HG02678 (cell line): Measurements from ENCODE around the gene SIM2.

Experiments used
- ATAC-seq: cut with Tn5 transposase; IDR thresholded peaks from one replicate; pipeline ENCODE4 v1.9.1; 2021; ENCODE audit warnings: mild to moderate bottlenecking, moderate library complexity; ENCODE audit not compliant: unreplicated experiment

Gene SIM2

DNA sequence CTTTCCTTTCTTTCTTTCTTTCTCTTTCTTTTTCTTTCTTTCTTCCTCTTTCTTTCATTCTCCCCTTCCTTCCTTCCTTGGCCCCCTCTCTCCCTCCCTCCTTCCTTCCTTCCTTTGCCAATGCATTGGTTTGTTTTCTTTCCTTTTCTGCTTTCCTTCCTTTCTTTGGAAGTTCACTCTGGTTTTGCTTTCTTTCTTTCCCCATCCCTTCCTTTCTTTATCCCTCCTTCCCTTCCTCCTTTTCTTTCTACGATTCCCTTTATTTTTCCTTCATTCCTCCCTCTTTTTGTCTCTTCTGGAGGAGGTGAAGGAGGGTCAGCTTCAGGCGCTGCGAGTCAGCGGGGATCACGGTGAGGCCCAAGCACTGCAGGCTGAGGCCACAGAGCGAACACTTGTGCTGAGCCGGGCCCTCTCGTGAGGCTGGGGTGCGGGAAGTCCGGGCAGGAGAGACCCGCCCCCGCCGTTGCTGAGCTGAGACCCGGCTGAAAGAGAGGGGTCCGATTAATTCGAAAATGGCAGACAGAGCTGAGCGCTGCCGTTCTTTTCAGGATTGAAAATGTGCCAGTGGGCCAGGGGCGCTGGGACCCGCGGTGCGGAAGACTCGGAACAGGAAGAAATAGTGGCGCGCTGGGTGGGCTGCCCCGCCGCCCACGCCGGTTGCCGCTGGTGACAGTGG lies 1.5 kb downstream of the SIM2 start:
- ATAC-seq = no peak

DNA sequence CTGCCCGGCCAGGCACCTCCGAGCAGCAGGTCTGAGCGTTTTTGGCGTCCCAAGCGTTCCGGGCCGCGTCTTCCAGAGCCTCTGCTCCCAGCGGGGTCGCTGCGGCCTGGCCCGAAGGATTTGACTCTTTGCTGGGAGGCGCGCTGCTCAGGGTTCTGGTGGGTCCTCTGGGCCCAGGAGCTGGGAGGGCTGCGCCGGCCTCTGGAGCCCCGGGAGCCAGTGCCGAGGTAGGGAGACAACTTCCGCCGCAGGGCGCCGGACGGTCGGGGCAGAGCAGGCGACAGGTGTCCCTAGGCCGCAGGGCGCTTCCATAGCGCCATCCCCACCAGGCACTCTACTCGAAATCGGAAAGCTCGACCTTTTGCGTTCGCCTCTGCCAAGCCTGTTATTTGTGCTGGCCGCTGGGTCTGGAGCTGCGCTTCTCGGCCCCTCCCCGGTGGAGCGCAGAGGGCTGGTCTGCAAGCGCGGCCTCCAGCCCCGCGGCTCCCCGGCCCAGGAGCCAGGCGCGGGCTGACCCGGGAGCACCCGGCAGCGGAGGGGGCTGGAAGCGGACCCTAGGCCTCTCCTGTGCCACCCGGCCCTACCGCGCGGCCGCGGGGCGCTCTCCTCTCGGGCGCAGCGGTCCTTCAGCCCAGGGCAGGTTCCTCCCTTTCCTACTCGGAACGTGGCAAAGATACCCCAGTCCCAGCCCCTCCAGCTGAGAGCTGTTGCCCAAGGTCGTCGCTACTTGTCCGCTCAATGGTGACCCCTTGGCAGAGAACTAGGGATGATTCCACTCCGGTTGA lies 2.2 kb downstream of the SIM2 start:
- no peak for ATAC-seq

DNA sequence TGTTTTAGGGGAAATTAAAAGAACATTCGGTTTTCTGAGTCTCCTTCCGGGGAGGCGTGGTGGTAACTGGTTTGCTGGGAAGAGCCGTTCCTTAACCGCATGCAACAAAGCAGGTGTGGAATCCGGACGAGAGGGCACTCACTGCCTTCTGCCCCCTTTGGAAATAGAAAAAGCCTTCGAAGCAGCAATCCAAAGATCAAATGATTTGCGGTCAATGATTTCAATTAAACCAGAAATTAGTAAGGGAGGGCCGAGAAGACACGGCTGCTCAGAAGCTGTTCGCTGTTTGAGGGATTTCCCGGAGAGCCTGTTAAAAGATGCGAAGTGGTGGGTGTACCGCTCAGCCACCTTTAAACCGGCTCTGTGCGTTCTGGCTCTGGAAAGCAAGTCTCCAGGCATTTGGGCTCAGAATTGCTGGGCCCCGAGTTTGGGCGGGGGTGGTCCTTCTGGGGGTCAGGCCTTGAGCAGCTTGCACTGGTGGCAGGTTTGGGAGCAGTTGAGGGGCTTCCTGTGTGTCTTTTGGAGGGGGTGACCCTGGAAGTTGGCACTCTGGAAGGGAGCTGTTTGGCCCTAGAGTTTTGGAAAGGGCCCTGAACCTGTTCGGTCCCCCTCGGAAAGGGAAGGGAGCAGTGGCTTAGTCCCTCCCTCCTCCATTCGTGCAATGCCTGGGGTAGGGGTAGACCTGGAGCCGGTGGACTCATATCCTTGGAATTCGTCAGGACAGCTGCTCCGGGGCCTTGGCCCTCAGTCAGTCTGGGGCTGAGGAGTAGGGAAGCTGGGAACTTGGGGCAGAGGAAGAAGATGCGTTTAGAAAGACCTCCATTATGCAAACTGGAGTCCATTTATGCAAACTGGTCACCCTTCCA lies 3.1 kb downstream of the SIM2 start:
- ATAC-seq = no peak

DNA sequence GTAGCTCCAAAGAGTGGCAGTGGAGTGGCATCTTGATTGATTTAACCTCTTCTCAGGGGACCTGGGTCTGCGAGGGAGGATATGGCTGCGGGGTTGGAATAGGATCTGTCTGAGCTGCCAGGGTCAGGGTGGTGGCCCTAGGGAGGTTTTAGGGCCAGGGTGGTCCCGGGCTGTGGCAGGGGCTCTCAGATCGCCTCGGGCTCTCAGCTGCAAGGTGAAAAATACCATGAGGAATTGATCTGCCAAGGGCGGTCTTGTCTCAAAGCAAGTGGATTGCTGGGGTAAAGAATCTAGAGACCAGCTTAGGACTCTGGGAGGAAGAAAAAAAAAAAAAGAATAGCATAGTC lies 3.7 kb downstream of the SIM2 start:
- ATAC-seq = no peak

DNA sequence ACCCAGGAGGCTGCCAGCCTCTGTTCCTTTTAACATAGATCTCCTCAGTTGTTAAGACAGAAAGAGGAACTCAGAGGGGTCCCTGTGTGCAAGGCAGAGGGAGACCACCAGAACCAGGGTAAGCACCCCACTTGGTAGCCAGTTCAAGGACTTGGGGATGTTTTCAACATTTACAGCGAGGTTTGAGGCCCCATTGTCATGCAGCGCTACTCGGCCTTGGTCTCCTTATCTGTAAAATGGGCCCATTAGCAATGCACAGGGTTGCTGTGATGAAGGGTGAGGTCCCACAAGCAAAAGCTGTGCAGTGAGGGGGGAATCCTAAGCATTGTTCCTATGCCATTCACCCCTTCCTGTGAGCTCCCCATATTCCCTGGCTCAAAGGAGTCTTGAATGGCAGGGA lies 4.2 kb downstream of the SIM2 start:
- no peak for ATAC-seq

DNA sequence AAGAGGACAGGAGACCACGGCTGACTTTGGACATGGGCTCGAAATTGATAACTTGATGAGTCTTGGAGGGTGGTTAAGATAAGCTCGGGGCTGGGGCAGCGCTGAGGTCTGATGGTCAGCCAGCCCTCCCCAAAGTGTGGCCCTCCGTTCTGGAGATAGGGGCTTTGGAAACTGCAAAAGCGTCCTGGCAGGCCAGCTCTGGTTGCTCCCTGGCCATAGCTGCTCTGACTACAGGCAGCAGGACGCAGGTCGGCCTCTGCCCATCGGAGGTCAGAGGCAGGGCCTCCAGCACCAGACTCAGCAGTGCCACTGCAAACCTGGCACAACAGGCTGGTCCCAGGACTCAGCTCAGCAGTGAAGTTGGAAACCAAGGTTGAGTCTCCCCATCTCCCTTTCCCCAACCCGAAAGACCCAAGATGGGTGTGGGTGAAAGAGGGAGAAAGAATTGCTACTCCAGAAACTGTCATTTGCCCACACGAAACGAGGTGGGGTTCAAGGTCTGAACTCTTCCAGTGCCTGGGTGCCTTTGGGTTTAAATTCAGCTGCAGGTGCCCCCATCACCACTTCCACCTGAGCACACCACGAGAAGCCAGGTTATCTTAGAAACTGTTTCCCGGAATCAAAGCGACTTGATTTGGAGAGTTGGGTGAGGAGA lies 4.8 kb downstream of the SIM2 start:
- no peak for ATAC-seq

DNA sequence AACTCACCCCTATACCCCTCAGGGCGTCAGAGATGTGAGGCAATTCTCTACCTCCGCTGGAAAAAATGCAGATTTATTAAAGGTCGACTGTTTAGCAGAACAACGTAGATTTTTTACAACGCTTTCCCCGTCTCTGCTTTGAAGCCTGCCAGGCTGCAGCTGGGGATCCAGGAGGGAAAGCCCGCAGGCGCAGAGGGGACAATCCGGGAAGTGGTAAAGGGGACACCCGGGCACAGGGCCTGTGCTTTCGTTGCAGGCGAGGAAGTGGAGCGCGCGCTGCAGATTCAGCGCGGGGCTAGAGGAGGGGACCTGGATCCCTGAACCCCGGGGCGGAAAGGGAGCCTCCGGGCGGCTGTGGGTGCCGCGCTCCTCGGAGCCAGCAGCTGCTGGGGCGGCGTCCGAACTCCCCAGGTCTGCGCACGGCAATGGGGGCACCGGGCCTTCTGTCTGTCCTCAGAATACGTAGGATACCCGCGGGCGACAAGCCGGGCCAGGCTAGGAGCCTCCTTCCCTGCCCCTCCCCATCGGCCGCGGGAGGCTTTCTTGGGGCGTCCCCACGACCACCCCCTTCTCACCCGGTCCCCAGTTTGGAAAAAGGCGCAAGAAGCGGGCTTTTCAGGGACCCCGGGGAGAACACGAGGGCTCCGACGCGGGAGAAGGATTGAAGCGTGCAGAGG lies 5.5 kb downstream of the SIM2 start:
- ATAC-seq = no peak

DNA sequence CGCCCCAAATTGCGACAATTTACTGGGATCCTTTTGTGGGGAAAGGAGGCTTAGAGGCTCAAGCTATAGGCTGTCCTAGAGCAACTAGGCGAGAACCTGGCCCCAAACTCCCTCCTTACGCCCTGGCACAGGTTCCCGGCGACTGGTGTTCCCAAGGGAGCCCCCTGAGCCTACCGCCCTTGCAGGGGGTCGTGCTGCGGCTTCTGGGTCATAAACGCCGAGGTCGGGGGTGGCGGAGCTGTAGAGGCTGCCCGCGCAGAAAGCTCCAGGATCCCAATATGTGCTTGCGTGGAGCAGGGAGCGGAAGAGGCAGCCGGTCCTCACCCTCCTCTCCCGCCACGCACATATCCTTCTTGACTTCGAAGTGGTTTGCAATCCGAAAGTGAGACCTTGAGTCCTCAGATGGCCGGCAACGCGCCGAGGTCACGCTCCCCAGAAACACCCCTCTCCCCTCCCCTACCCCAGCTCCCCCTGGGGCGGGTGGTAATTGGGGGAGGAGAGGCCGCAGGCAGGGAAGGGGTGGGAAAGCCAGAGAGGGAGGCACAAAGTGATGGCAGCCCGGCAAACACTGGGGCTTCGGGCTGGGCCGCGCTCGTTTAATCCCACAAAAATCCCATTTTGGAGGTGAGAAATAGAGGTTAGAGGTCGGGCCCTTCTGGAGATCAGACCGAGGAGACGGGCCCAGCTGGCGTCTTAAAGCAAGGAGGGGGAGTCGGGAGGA lies 6.2 kb downstream of the SIM2 start:
- no peak for ATAC-seq

DNA sequence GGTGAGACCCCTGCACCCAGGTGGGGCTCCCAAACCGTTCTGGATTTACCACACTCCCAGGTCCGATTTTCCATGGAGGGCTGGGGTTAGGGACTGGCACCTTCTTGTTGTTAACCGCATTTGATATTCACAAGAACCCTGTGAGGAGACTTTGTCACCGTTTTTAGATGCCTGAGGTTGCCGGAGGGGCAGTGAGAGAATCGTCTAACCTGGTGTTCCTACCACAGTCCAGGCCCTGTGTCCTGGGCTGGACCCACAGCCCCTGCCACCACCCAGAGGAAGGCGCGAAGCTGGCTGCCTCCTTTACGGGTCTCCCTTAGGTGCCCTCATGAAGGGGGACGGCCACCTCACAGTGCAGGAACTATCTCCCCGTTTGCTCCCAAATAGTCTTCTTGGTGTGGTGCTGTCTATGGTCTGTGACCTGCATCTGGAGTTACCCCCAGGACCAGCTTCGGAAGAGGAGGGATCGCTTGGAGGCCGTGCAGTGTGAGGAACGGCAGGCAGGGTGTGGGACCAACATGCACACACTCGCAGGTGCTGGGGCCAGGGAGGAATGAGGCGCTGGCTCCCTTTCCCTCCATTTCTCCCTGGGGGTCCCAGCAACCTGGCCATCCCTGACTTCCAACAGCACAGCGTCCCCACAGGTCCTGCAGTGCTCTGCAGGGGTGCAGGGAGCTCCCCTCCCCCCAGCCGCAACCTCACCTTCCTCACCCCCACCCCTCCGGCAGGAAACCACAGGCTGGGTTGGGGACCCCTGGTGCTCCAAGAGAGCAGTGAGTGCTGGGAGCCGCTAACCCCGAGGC lies 7.0 kb downstream of the SIM2 start:
- no peak for ATAC-seq

DNA sequence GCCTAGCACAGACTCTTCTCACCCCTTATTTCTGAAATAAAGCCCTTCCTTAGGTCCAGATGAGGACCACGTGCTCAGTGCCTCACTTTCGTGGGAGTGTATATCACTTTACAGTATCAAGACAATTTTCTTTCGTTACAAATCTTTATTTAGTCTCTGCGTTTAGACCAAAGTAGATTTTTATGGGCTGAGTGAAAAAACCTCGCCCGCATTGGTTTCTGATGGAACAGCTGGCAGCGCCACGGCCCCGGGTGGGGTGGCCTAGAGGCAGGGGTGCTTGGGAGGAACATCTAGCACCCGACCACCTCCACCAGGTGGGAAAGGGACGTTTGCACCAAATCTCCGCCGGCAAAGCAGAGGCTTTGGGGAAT lies 7.6 kb downstream of the SIM2 start:
- no peak for ATAC-seq

DNA sequence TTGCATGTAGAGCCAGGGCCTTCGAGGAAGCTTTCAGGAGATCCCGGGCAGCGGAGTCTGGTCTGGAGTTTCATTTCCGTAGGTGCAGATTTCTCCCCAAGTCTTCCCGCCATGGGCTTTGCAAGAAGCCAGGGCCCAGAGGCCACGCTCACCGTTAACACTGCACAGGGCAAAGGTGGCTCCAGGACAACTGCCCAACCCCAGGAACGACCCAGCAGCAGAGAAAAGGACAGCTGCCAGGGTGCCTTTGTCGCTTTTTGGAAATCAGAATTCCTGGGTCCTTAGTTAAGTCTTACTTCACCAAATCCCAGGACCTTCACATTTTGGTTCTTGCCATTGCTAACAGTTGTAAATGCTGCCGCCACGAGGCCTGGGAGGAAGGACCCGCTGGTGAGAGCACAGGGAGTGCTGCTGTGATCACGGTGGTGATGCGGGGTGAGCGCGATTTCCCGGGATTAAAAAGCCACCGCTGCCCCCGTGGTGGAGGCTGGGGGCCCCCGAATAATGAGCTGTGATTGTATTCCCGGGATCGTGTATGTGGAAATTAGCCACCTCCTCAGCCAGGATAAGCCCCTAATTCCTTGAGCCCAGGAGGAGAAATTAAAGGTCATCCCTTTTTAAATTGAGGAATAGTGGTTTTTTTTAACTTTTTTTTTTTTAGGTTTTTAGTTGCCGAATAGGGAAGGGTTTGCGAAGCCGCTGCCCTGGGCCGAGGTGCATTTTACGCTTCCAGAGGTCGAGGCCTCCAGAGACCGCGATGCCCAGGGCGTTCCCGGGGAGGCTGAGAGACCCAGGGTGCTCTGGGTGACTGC lies 8.2 kb downstream of the SIM2 start:
- no peak for ATAC-seq

DNA sequence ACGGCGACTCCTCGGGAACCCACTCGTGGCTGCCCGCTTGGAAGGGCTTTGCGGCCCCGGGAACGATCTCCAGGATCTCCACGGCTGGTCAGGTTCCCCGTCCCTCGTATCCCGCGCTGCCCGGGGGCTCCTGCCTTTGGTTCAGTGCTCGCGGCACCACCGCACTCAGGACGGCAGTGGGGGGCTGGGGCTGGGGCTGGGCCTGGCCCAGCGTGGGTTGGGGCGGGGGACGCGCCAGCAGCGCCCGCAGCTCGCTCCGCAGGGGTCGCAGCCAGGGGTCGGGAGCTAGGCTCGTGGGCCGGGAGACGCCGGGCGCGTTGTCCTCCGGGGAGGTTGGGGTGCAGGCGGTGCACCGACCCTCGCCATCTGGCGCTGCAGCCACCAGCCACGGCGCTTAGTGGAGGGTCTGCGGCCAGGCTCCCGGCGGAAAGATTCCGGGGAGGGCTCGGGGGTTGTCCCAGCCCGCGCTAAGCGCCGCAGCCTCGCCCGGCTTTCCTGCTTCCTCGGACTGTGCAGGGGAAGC lies 8.9 kb downstream of the SIM2 start:
- ATAC-seq = no peak

DNA sequence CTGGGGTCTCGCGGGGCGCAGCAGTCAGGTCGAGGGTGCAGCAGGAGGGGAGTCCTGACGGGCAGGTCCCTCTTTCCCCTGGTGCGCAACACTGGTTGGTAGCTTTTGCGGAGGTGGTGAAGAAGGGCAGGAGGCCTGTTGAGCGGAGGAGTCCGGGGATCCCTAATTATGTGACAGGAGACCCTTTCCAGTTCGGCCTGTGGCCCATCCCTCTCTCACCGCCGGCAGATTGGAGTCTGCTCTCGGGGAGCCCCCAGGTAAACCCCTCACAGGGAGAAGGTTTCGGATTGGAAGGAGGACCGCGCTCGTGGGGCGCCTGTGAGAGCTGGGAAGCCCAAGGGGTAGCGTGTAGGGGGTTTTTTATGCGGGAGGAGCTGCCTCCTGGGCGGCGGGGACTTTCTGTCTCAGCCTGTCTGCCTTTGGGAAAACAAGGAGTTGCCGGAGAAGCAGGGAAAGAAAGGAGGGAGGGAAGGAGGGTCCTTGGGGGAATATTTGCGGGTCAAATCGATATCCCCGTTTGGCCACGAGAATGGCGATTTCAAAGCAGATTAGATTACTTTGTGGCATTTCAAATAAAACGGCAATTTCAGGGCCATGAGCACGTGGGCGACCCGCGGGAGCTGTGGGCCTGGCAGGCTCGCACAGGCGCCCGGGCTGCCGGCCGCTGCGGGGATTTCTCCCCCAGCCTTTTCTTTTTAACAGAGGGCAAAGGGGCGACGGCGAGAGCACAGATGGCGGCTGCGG lies 9.5 kb downstream of the SIM2 start:
- no peak for ATAC-seq

DNA sequence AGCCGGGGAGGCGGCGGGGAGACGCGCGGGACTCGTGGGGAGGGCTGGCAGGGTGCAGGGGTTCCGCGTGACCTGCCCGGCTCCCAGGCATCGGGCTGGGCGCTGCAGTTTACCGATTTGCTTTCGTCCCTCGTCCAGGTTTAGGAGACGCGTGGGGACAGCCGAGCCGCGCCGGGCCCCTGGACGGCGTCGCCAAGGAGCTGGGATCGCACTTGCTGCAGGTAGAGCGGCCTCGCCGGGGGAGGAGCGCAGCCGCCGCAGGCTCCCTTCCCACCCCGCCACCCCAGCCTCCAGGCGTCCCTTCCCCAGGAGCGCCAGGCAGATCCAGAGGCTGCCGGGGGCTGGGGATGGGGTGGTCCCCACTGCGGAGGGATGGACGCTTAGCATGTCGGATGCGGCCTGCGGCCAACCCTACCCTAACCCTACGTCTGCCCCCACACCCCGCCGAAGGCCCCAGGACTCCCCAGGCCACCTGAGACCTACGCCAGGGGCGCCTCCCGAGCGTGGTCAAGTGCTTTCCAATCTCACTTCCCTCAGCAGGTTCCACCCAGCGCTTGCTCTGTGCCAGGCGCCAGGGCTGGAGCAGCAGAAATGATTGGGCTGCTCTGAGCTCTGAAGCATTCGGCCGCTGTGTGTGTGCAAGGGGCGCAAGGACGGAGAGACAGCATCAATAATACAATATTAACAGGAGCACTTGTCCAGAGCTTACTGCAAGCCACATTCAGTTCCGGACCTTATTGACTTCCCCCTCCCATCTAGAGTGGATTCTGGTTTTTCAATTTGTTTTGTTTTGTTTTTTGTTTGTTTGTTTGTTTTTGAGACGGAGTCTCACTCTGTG lies 10.3 kb downstream of the SIM2 start:
- no peak for ATAC-seq

DNA sequence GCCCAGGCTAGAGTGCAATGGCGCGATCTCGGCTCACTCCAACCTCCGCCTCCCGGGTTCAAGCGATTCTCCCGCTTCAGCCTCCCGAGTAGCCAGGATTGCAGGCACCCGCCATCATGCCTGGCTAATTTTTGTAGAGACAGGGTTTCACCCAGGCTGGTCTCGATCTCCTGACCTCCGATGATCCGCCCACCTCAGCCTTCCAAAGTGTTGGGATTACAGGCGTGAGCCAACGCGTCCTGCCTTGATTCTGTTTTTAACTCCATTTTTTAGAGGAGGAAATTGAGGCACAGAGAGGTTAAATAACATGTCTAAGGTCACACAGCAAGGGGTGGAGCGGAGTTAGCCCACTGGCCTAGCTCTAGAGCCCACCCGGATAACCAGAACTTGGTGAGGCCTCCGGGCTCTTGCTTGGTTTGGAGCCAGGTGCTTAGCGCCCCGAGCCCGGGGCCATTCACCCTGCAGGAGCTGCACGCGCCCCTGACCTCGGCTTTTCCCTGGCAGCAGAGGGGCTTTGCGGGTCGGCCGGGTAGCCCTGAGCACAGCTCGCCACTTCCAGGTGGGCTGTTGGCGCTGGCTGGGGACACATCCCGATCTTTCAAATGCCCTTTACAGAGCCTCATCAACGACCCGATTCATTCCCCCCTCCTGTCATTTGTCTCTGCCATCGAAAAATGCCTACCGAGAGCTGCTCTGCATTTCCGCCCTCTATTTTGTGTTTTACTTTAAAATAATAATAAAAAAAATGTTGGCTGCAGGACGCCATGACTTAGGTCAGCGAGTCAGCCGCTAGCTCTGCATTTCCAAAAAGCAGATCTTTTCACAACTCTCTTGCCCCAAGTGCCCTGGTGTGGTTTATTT lies 11.2 kb downstream of the SIM2 start:
- no peak for ATAC-seq

DNA sequence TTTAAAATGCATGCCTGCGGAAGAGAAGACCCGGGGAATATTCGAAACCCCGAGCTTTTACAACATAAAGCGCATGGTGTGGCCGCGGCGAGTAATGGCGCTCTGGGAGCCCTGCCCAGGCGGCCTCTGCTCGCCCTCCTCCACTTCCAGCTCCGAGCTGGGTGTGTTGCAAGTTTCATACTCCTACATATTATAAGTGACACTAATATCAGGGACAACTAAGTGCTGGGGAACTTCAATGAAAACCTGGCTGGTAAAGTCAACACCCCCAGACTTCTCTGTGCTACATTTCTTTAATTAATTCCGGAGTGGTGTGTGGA lies 11.8 kb downstream of the SIM2 start:
- ATAC-seq = no peak
